A549 (cell line): ENCODE data around the gene MLLT1. TPM values are rescaled to one million over a fixed set of nuclear protein-coding genes. Genes with fewer than 3 reads are reported as not detected.

ENCODE experiments used
- ATAC-seq, 2 experiments: fragments of 200-7000 bp in 1 of 2; fragments of >200 bp in 1 of 2; cut with Nextera tagmentation in 1 of 2; cut with Tn5 transposase in 1 of 2; 3 replicates each; pipeline versions ENCODE4 v1.8.0 to v1.9.1; 2018 to 2020; ENCODE audit warnings: mild to moderate bottlenecking in 1 of 2, moderate library complexity in 1 of 2
- CTCF ChIA-PET: fragments of 300-600 bp; sonication (Branson Sonifier 250); formaldehyde crosslinking; extraction: SDS; loops from one replicate; lab custom pipeline; 2021; ENCODE audit warnings: antibody characterized with exemption, inconsistent platforms; lab: Yijun Ruan, JAX
- POLR2A ChIA-PET: fragments of 350-600 bp; formaldehyde crosslinking; extraction: SDS; loops from one replicate; lab custom pipeline; 2021; ENCODE audit warnings: antibody characterized with exemption, inconsistent platforms; lab: Yijun Ruan, JAX
- DNase-seq, 2 experiments: peaks; one replicate each; pipeline versions ENCODE4 v3.0.0 to v3.0.0-alpha.2; 2011 to 2016; ENCODE audit warnings: low read depth in 1 of 2, low spot score in 1 of 2
- FAIRE-seq: peaks from 2 replicates; lab custom pipeline; 2011; peaks lifted over from hg19 to GRCh38; lab: Jason Lieb, UNC
- H3K27ac ChIP-seq, 2 experiments: fragments of >200 bp; sonication (Bioruptor Twin); formaldehyde crosslinking; 3 replicates each; pipeline ENCODE4 v1.5.1; 2016 to 2017
- H3K4me1 ChIP-seq: fragments of >200 bp; sonication (Bioruptor Twin); formaldehyde crosslinking; 3 replicates; pipeline ENCODE4 v1.6.1; 2016
- H3K4me2 ChIP-seq: fragments of >200 bp; sonication (Bioruptor Twin); formaldehyde crosslinking; 3 replicates; pipeline ENCODE4 v1.6.1; 2016
- H3K4me3 ChIP-seq: fragments of >200 bp; sonication (Bioruptor Twin); formaldehyde crosslinking; 3 replicates; pipeline ENCODE4 v1.5.1; 2016
- H3K9me3 ChIP-seq: fragments of >200 bp; sonication (Bioruptor Twin); formaldehyde crosslinking; 3 replicates; pipeline ENCODE4 v1.6.1; 2016
- ATOH8 ChIP-seq: fragments of 250-450 bp; sonication (Bioruptor Pico); IDR thresholded peaks from 2 replicates; pipeline ENCODE4 v1.5.0; 2020; ENCODE audit warnings: low read depth, mild to moderate bottlenecking, moderate library complexity
- CEBPB ChIP-seq, 2 experiments: fragments of >200 bp in 1 of 2; sonication (Bioruptor Twin) in 1 of 2; formaldehyde crosslinking in 1 of 2; IDR thresholded peaks; 2 replicates each; pipeline ENCODE4 v1.6.1; 2012 to 2016
- E2F6 ChIP-seq: IDR thresholded peaks from 2 replicates; pipeline ENCODE4 v1.6.1; 2012; ENCODE audit warnings: low read depth, borderline replicate concordance
- EP300 ChIP-seq, 2 experiments: fragments of >200 bp; sonication (Bioruptor Twin); formaldehyde crosslinking; IDR thresholded peaks; 2 replicates in 1 of 2; 3 replicates in 1 of 2; pipeline ENCODE4 v1.6.1; 2016 to 2017
- FOSB ChIP-seq: fragments of 250-450 bp; sonication (Bioruptor Pico); IDR thresholded peaks from 2 replicates; pipeline ENCODE4 v1.5.0; 2020; ENCODE audit warnings: mild to moderate bottlenecking, moderate library complexity
- GATA3 ChIP-seq: IDR thresholded peaks from 2 replicates; pipeline ENCODE4 v1.6.1; 2012; ENCODE audit warnings: borderline replicate concordance
- HDAC2 ChIP-seq: fragments of 200-600 bp; sonication (generic); IDR thresholded peaks from 2 replicates; pipeline ENCODE4 v1.6.1; 2016
- HES2 ChIP-seq: fragments of >200 bp; sonication (Bioruptor Twin); formaldehyde crosslinking; IDR thresholded peaks from 2 replicates; pipeline ENCODE4 v1.6.1; 2016
- HEYL ChIP-seq: fragments of 250-450 bp; sonication (Bioruptor Pico); IDR thresholded peaks from 2 replicates; pipeline ENCODE4 v1.8.0; 2021; ENCODE audit warnings: mild to moderate bottlenecking, moderate library complexity
- HOXA7 ChIP-seq: fragments of 250-450 bp; sonication (Bioruptor Pico); IDR thresholded peaks from 2 replicates; pipeline ENCODE4 v1.5.0; 2020; ENCODE audit warnings: mild to moderate bottlenecking, moderate library complexity
- JUN ChIP-seq, 2 experiments: fragments of >200 bp; sonication (Bioruptor Twin); formaldehyde crosslinking; IDR thresholded peaks; 2 replicates in 1 of 2; 3 replicates in 1 of 2; pipeline ENCODE4 v1.6.1; 2016 to 2017
- MAX ChIP-seq: IDR thresholded peaks from 2 replicates; pipeline ENCODE4 v1.6.1; 2012
- MAZ ChIP-seq: fragments of 150-350 bp; IDR thresholded peaks from 2 replicates; pipeline ENCODE4 v1.6.1; 2014; ENCODE audit warnings: antibody characterized with exemption, low read depth, low read length, borderline replicate concordance
- MYC ChIP-seq: IDR thresholded peaks from 2 replicates; pipeline ENCODE4 v1.6.1; 2012; ENCODE audit warnings: mild to moderate bottlenecking, inconsistent platforms, low read length, improper control_type of control experiment, borderline replicate concordance
- NPAS2 ChIP-seq: fragments of 250-450 bp; sonication (Bioruptor Pico); IDR thresholded peaks from 2 replicates; pipeline ENCODE4 v1.8.0; 2022; ENCODE audit warnings: mild to moderate bottlenecking, moderate library complexity, borderline replicate concordance
- PHF8 ChIP-seq: fragments of 200-600 bp; sonication (generic); IDR thresholded peaks from 2 replicates; pipeline ENCODE4 v1.6.1; 2016; ENCODE audit warnings: low read depth, mild to moderate bottlenecking, antibody characterized with exemption, moderate library complexity, borderline replicate concordance
- POLR2A ChIP-seq: IDR thresholded peaks from 2 replicates; pipeline ENCODE4 v1.6.1; 2012; ENCODE audit warnings: mild to moderate bottlenecking, low read length
- RCOR1 ChIP-seq: fragments of 150-350 bp; IDR thresholded peaks from 2 replicates; pipeline ENCODE4 v1.6.1; 2014; ENCODE audit warnings: antibody characterized with exemption, low read length, low read depth
- RFX5 ChIP-seq: fragments of 450-650 bp; IDR thresholded peaks from 2 replicates; pipeline ENCODE4 v1.7.1; 2014; ENCODE audit warnings: antibody characterized with exemption, mild to moderate bottlenecking, moderate library complexity
- RNF2 ChIP-seq: fragments of 200-600 bp; sonication (generic); IDR thresholded peaks from 2 replicates; pipeline ENCODE4 v1.6.1; 2016; ENCODE audit warnings: low read depth, mild to moderate bottlenecking, antibody characterized with exemption, moderate library complexity, borderline replicate concordance
- SMC3 ChIP-seq: fragments of >200 bp; sonication (Bioruptor Twin); formaldehyde crosslinking; IDR thresholded peaks from 3 replicates; pipeline ENCODE4 v1.6.1; 2018; ENCODE audit warnings: inconsistent platforms
- USF2 ChIP-seq: fragments of 450-650 bp; IDR thresholded peaks from 2 replicates; pipeline ENCODE4 v1.6.1; 2014; ENCODE audit warnings: antibody characterized with exemption
- ZC3H11A ChIP-seq: fragments of 450-650 bp; IDR thresholded peaks from 2 replicates; pipeline ENCODE4 v1.6.1; 2014; ENCODE audit warnings: antibody characterized with exemption, mild to moderate bottlenecking
- ZNF302 ChIP-seq: fragments of 250-450 bp; sonication (Bioruptor Pico); IDR thresholded peaks from 2 replicates; pipeline ENCODE4 v1.9.0; 2021; ENCODE audit warnings: inconsistent platforms, mild to moderate bottlenecking, moderate library complexity
- WGBS: methylation state at CpG from one replicate; pipeline ENCODE4 v1.1.6; 2017; ENCODE audit errors: missing lambda C conversion rate; 5-methylcytosine and 5-hydroxymethylcytosine counted together
- polyA plus RNA-seq, 4 experiments: library from polyadenylated mRNA; depleted of rRNA in 3 of 4; stranded (reverse); fragments of >200 nt; fragmentation: RNase III in 1 of 4; extraction: RNeasy Plus Mini Kit Qiagen cat#74134 plus additional on column Dnase treatment in 1 of 4; gene quantifications; 2 replicates in 3 of 4; 3 replicates in 1 of 4; pipeline ENCODE4 v1.2.3, GENCODE V29; 2011 to 2017
- TF ChIP-seq, protein P1 (sequence below): fragments of 150-350 bp; IDR thresholded peaks from 2 replicates; pipeline ENCODE4 v1.6.1; 2014; ENCODE audit warnings: low read depth, mild to moderate bottlenecking, low read length

MLLT1 gene
- polyA plus RNA-seq, 2 of the 4 experiments (the other 2 are of a cell fraction) = 7.4 to 17.5 TPM

GRCh38 chr19:6199240-6199994 is 80.4 kb downstream of the MLLT1 start:
- peak overlapping the region; percentile 71 for H3K4me3 ChIP-seq
- no peaks in the 10 kb centered on the region for H3K9me3 ChIP-seq
- DNase-seq (peak; percentile 98), ATAC-seq (peak; percentile 93), FAIRE-seq (no peak)
- TF ChIP-seq HDAC2 (no peak), POLR2A (peak; percentile 65), MAX (peak; percentile 98), RNF2 (no peak), CEBPB (IDR thresholded peaks at IDR 0.05) (no peak), EP300 (IDR thresholded peaks at IDR 0.05) (no peak), ZNF302 (CRISPR knock-in tag) (no peak), HOXA7 (CRISPR knock-in tag) (no peak), ATOH8 (0 out of 2 replicates have a peak, but pooled peaks have one; percentile 24), JUN (IDR thresholded peaks at IDR 0.05) (0 out of 5 replicates have a peak, but pooled peaks of 1 of the 2 experiments have one; percentile 36), RCOR1 (no peak), HES2 (no peak), FOSB (CRISPR knock-in tag) (no peak), E2F6 (peak; percentile 98), ZC3H11A (no peak), PHF8 (peak; percentile 14; the same call in 1 of the 2 replicates), SMC3 (no peak)
- ChIA-PET POLR2A (interaction anchor here (0.5 kb wide), 1 partner anchor 650 kb away, joined by 4 read pairs; no protein-coding TSS in a partner anchor), CTCF (interaction anchor here (0.9 kb wide), 1 partner anchor 96 kb away, joined by 3 read pairs; no protein-coding TSS in a partner anchor)
- H3K27ac ChIP-seq = peak overlapping the region; percentile 77 to 90
- peak overlapping the region; percentile 99 for H3K4me2 ChIP-seq
- H3K4me1 ChIP-seq = no peaks in the 10 kb centered on the region
- 0% methylated on average over 8 of the region's 68 CpGs for WGBS

- ATAC-seq (peak; percentile 44 to 58; a peak in 4 of 6 replicates), FAIRE-seq (no peak), DNase-seq (no peak)
- peak overlapping the region; percentile 99 for H3K4me2 ChIP-seq
- H3K9me3 ChIP-seq = no peaks in the 10 kb centered on the region
- WGBS = 32% methylated on average over 8 of the region's 8 CpGs
- peak overlapping the region; percentile 77 to 90 for H3K27ac ChIP-seq
- TF ChIP-seq HEYL (CRISPR knock-in tag) (no peak), ZNF302 (CRISPR knock-in tag) (no peak), NPAS2 (CRISPR knock-in tag) (no peak), USF2 (no peak), RNF2 (no peak), MAZ (no peak), GATA3 (no peak), ATOH8 (no peak), RFX5 (no peak), MYC (no peak)
- TF ChIP-seq, protein P1, sequence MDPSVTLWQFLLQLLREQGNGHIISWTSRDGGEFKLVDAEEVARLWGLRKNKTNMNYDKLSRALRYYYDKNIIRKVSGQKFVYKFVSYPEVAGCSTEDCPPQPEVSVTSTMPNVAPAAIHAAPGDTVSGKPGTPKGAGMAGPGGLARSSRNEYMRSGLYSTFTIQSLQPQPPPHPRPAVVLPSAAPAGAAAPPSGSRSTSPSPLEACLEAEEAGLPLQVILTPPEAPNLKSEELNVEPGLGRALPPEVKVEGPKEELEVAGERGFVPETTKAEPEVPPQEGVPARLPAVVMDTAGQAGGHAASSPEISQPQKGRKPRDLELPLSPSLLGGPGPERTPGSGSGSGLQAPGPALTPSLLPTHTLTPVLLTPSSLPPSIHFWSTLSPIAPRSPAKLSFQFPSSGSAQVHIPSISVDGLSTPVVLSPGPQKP = no peak
- ChIA-PET CTCF (interaction anchor here (0.6 kb wide), 1 partner anchor 120 kb away, joined by 3 read pairs; no protein-coding TSS in a partner anchor), POLR2A (interaction anchor here (0.5 kb wide), 1 partner anchor 650 kb away, joined by 4 read pairs; no protein-coding TSS in a partner anchor)
- peak overlapping the region; percentile 71 for H3K4me3 ChIP-seq
- no peaks in the 10 kb centered on the region for H3K4me1 ChIP-seq
Observed at GRCh38 chr19:6198896-6199239, 80.9 kb downstream of the MLLT1 start.
